H9 (cell line): ENCODE data around the gene NVL. TPM values are rescaled to one million over a fixed set of nuclear protein-coding genes. Genes with fewer than 3 reads are reported as not detected.

Experiments used
- DNase-seq: peaks from one replicate; pipeline ENCODE4 v3.0.0-alpha.2; 2017
- H2AFZ ChIP-seq: one replicate; pipeline ENCODE4 v1.6.1; 2013; ENCODE audit warnings: mild to moderate bottlenecking, low read length, control low read depth, moderate library complexity
- H2AK5ac ChIP-seq: 2 replicates; pipeline ENCODE4 v1.6.1; 2013; ENCODE audit warnings: low read length, control low read depth, mixed read lengths; ENCODE audit not compliant: insufficient read length
- H2BK120ac ChIP-seq: one replicate; pipeline ENCODE4 v1.6.1; 2013; ENCODE audit warnings: low read depth, mild to moderate bottlenecking, low read length, control low read depth, inconsistent platforms; ENCODE audit not compliant: poor library complexity, severe bottlenecking
- H2BK12ac ChIP-seq: 2 replicates; pipeline ENCODE4 v1.6.1; 2013; ENCODE audit warnings: low read length, control low read depth, mixed read lengths, low read depth; ENCODE audit not compliant: insufficient read length
- H2BK15ac ChIP-seq: 2 replicates; pipeline ENCODE4 v1.6.1; 2013; ENCODE audit warnings: low read depth, low read length, control low read depth
- H2BK20ac ChIP-seq: one replicate; pipeline ENCODE4 v1.6.1; 2013; ENCODE audit warnings: low read depth, mild to moderate bottlenecking, low read length, control low read depth, inconsistent platforms; ENCODE audit not compliant: poor library complexity, severe bottlenecking
- H2BK5ac ChIP-seq: 2 replicates; pipeline ENCODE4 v1.6.1; 2013; ENCODE audit warnings: low read length, control low read depth, mixed read lengths; ENCODE audit not compliant: insufficient read length
- H3K14ac ChIP-seq: 2 replicates; pipeline ENCODE4 v1.6.1; 2013; ENCODE audit warnings: low read length, control low read depth; ENCODE audit not compliant: insufficient read depth
- H3K18ac ChIP-seq: 2 replicates; pipeline ENCODE4 v1.6.1; 2013; ENCODE audit warnings: low read depth, mild to moderate bottlenecking, mixed read lengths, low read length, control low read depth; ENCODE audit not compliant: insufficient read length
- H3K23ac ChIP-seq: 2 replicates; pipeline ENCODE4 v1.6.1; 2013; ENCODE audit warnings: low read length, control low read depth, mixed read lengths, low read depth; ENCODE audit not compliant: insufficient read length
- H3K23me2 ChIP-seq: 2 replicates; pipeline ENCODE4 v1.6.1; 2013; ENCODE audit warnings: low read depth, mild to moderate bottlenecking, mixed read lengths, low read length, control low read depth; ENCODE audit not compliant: insufficient read length, poor library complexity, severe bottlenecking
- H3K27ac ChIP-seq: 2 replicates; pipeline ENCODE4 v1.5.1; 2013; ENCODE audit warnings: low read length, control low read depth, mixed read lengths, low read depth; ENCODE audit not compliant: insufficient read length
- H3K27me3 ChIP-seq: 2 replicates; pipeline ENCODE4 v1.6.1; 2013; ENCODE audit warnings: low read length, control low read depth, inconsistent platforms; ENCODE audit not compliant: insufficient read depth
- H3K4ac ChIP-seq: 2 replicates; pipeline ENCODE4 v1.6.1; 2013; ENCODE audit warnings: low read depth, mild to moderate bottlenecking, control low read depth, inconsistent platforms, low read length, moderate library complexity
- H3K4me1 ChIP-seq: 2 replicates; pipeline ENCODE4 v1.6.1; 2013; ENCODE audit warnings: low read length, control low read depth, inconsistent platforms; ENCODE audit not compliant: insufficient read depth
- H3K4me2 ChIP-seq: 2 replicates; pipeline ENCODE4 v1.6.1; 2013; ENCODE audit warnings: low read length, control low read depth, mixed read lengths; ENCODE audit not compliant: insufficient read length, insufficient read depth
- H3K56ac ChIP-seq: 2 replicates; pipeline ENCODE4 v1.6.1; 2013; ENCODE audit warnings: low read depth, mild to moderate bottlenecking, mixed read lengths, low read length, control low read depth; ENCODE audit not compliant: insufficient read length
- H3K79me1 ChIP-seq: 2 replicates; pipeline ENCODE4 v1.6.1; 2013; ENCODE audit warnings: low read depth, mild to moderate bottlenecking, moderate library complexity, low read length, control low read depth, inconsistent platforms; ENCODE audit not compliant: insufficient read depth, poor library complexity, severe bottlenecking
- H3K79me2 ChIP-seq: 2 replicates; pipeline ENCODE4 v1.6.1; 2013; ENCODE audit warnings: low read length, control low read depth, inconsistent platforms; ENCODE audit not compliant: insufficient read depth
- H3K9ac ChIP-seq: 2 replicates; pipeline ENCODE4 v1.6.1; 2013; ENCODE audit warnings: low read length, control low read depth, mixed read lengths; ENCODE audit not compliant: insufficient read length; ENCODE audit errors: extremely low read depth
- H3K9me3 ChIP-seq: one replicate; pipeline ENCODE4 v1.6.1; 2013; ENCODE audit warnings: low read depth, low read length, inconsistent platforms; ENCODE audit not compliant: control insufficient read depth
- H3T11ph ChIP-seq: one replicate; pipeline ENCODE4 v1.6.1; 2013; ENCODE audit warnings: mild to moderate bottlenecking, low read length, control low read depth, inconsistent platforms
- H4K20me1 ChIP-seq: one replicate; pipeline ENCODE4 v1.6.1; 2013; ENCODE audit not compliant: control insufficient read depth, insufficient read length, insufficient read depth
- H4K5ac ChIP-seq: 2 replicates; pipeline ENCODE4 v1.6.1; 2013; ENCODE audit warnings: low read depth, mild to moderate bottlenecking, mixed read lengths, low read length, control low read depth; ENCODE audit not compliant: insufficient read length
- H4K8ac ChIP-seq: replicated peaks from 2 replicates; pipeline ENCODE4 v1.6.1; 2013; ENCODE audit warnings: low read length, control low read depth, mixed read lengths, low read depth; ENCODE audit not compliant: insufficient read length
- H4K91ac ChIP-seq: 2 replicates; pipeline ENCODE4 v1.6.1; 2013; ENCODE audit warnings: low read depth, mild to moderate bottlenecking, moderate library complexity, mixed read lengths, low read length, control low read depth; ENCODE audit not compliant: insufficient read length
- H3K27ac Mint-ChIP-seq, 3 experiments: 2 replicates in 2 of 3; 3 replicates in 1 of 3; pipeline ENCODE4 v1.8.0; 2020 to 2021; ENCODE audit warnings: mixed read lengths in 3 of 3, mild to moderate bottlenecking in 1 of 3, moderate library complexity in 1 of 3
- H3K27me3 Mint-ChIP-seq: 2 replicates; pipeline ENCODE4 v1.8.0; 2021; ENCODE audit warnings: low read depth, mild to moderate bottlenecking, moderate library complexity, mixed read lengths
- H3K36me3 Mint-ChIP-seq, 3 experiments: 2 replicates in 2 of 3; 3 replicates in 1 of 3; pipeline ENCODE4 v1.8.0; 2020 to 2021; ENCODE audit warnings: low read depth in 3 of 3, mixed read lengths in 3 of 3; ENCODE audit not compliant: insufficient read depth in 1 of 3
- H3K4me1 Mint-ChIP-seq, 2 experiments: 2 replicates each; pipeline ENCODE4 v1.8.0; 2020; ENCODE audit warnings: mixed read lengths in 2 of 2
- H3K4me3 Mint-ChIP-seq, 2 experiments: 2 replicates in 1 of 2; 3 replicates in 1 of 2; pipeline ENCODE4 v1.8.0; 2020 to 2021; ENCODE audit warnings: mild to moderate bottlenecking in 2 of 2, mixed read lengths in 2 of 2, moderate library complexity in 1 of 2
- H3K9me3 Mint-ChIP-seq, 2 experiments: 2 replicates in 1 of 2; 3 replicates in 1 of 2; pipeline ENCODE4 v1.8.0; 2020; ENCODE audit warnings: mild to moderate bottlenecking in 2 of 2, mixed read lengths in 2 of 2, moderate library complexity in 1 of 2
- CTCF ChIP-seq: fragments of 200-600 bp; sonication (generic); conservative IDR thresholded peaks from 3 replicates; pipeline ENCODE4 v1.8.0; 2021; ENCODE audit warnings: antibody characterized with exemption, mild to moderate bottlenecking
- WGBS: extraction: QIAGEN DNeasy Blood & Tissue Kit; methylation state at CpG from one replicate; pipeline ENCODE4 v1.1.7; 2013; ENCODE audit warnings: missing lambda C conversion rate, low lambda C conversion rate, mixed read lengths; ENCODE audit not compliant: insufficient read length; ENCODE audit errors: extremely low coverage; 5-methylcytosine and 5-hydroxymethylcytosine counted together
- total RNA-seq: library from RNA; stranded (reverse); gene quantifications from 2 replicates; pipeline ENCODE4 v1.2.1, GENCODE V29; 2021

NVL gene
- total RNA-seq, 1 experiment from 2014 or later, result 66.9 TPM

GRCh38 chr1:224333309-224333926, 3.4 kb upstream of the NVL start:
- no CpG with 5 or more reads among the region's 3 CpGs for WGBS
- no peak overlapping the region for H2AFZ ChIP-seq
- peaks cover 9% of the 10 kb centered on the region for H3K23me2 ChIP-seq
- no peak overlapping the region for H3K14ac ChIP-seq
- peaks cover 3% of the 10 kb centered on the region for H3K79me1 ChIP-seq
- no peak overlapping the region for H4K91ac ChIP-seq
- H3K18ac ChIP-seq, result no peak overlapping the region
- H3K56ac ChIP-seq, result no peak overlapping the region
- H4K20me1 ChIP-seq, result no peaks in the 10 kb centered on the region
- no peak overlapping the region for H3K23ac ChIP-seq
- no peak overlapping the region for H3T11ph ChIP-seq
- H3K4me2 ChIP-seq, result no peak overlapping the region
- no peak overlapping the region for H3K27ac ChIP-seq
- H2BK20ac ChIP-seq, result no peak overlapping the region
- H3K4me3 Mint-ChIP-seq, result no peak overlapping the region; a peak in 1 of 5 replicates
- no peaks in the 10 kb centered on the region for H3K27me3 ChIP-seq
- no peaks in the 10 kb centered on the region for H3K27me3 Mint-ChIP-seq
- no peak for DNase-seq
- H3K79me2 ChIP-seq, result peaks cover 6% of the 10 kb centered on the region; the same call in 1 of the 2 replicates
- no peaks in the 10 kb centered on the region for H3K9me3 ChIP-seq
- H2BK5ac ChIP-seq, result no peak overlapping the region
- TF ChIP-seq CTCF, result peak; percentile 81
- no peak overlapping the region for H2BK120ac ChIP-seq
- no peak overlapping the region for H3K27ac Mint-ChIP-seq
- no peak overlapping the region for H3K9ac ChIP-seq
- H2BK15ac ChIP-seq, result no peak overlapping the region
- H3K36me3 Mint-ChIP-seq, result no peaks in the 10 kb centered on the region; a peak in 2 of 7 replicates
- peaks cover 24 to 28% of the 10 kb centered on the region in 2 experiments for H3K4me1 Mint-ChIP-seq
- H3K9me3 Mint-ChIP-seq, result no peaks in the 10 kb centered on the region; a peak in 1 of 5 replicates
- H2BK12ac ChIP-seq, result no peak overlapping the region
- H4K5ac ChIP-seq, result no peak overlapping the region
- no peak overlapping the region for H3K4ac ChIP-seq
- no peaks in the 10 kb centered on the region for H3K4me1 ChIP-seq
- no peak overlapping the region for H4K8ac ChIP-seq
- H2AK5ac ChIP-seq, result no peak overlapping the region
